Left renal pelvis (tissue), 4 donors: Measurements from ENCODE around the gene CDKAL1. TPM values are rescaled to one million over a fixed set of nuclear protein-coding genes. Genes with fewer than 3 reads are reported as not detected.
"Not testable (repeated sequence)": the region's sequence is repeated elsewhere in the genome, so short reads cannot be mapped to it uniquely, and the experiment has no call there.

ENCODE experiments used
- DNase-seq, 4 donors: peaks; one replicate each; pipeline ENCODE4 v3.0.0-alpha.2; 2013; ENCODE audit warnings: low read depth in 4 of 4, low spot score in 3 of 4
- polyA plus RNA-seq, 4 donors: library from polyadenylated mRNA; unstranded; fragments of 120-200 nt; gene quantifications; one replicate each; pipeline ENCODE4 v1.2.1, GENCODE V29; 2013; ENCODE audit not compliant: insufficient read length in 4 of 4

Gene CDKAL1
- polyA plus RNA-seq, 4 donors, result 14.7 to 20.4 (median 19.6) TPM

DNA sequence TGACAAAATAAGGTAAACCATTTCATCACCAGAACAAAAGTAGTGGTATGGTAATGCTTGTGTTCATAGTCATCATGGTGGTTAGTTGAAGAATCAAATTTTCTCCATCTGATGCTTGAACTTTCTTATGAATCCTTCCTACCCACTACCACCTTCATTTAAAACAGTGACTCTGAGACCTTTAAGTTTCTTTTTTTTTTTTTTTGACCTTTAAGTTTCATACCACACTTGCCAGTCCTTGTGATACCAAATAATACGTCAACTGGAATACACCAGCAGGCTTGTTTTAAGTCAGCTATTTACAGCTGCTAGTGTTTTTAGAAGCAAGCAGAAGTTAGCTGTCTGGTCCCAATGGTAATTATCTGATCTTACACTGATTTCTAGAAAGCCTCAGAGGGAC is 645.9 kb downstream of the CDKAL1 start:
- DNase-seq, result no peak

DNA sequence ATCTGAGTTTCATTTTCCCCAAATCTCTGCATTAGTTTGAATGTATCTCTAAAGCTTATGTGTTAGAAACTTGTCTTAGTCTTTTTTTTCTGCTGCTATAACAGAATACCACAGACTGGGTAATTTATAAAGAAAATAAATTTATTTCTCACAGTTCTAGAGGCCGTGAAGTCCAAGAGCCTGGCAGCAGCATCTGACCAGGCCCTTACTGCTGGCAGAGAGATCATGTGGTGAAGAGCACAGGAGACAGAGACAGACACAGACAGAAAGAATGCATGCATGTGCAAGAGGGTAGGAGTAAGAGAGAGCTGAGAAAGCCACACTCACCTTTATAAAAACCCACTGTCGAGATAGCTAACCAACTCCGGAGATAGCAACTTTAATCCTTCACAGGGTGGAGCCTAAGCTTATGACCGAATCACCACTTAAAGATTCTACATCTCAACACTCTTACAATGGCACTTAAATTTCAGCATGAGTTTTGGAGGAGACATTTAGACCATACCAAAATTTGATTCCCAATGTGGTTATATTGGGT is 646.6 kb downstream of the CDKAL1 start:
- DNase-seq, result no peak

DNA sequence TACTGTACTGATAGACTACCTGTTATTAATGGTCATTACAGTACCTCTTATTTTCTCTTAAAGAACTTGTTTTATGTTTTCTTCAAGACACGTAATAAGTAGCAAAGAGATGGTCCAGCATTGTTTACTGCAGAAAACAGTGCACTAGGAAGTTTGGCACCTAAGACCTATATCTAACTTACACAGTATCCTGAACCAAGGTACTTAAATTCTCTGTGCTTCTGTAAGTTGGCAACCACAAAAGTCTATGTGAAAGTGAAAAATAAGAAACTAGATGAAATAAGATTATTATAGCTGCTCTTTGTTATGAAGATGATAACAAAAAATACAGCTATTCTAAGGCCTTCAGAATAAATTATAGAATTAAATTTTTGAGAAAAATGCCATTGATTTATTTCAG is 647.6 kb downstream of the CDKAL1 start:
- no peak for DNase-seq

DNA sequence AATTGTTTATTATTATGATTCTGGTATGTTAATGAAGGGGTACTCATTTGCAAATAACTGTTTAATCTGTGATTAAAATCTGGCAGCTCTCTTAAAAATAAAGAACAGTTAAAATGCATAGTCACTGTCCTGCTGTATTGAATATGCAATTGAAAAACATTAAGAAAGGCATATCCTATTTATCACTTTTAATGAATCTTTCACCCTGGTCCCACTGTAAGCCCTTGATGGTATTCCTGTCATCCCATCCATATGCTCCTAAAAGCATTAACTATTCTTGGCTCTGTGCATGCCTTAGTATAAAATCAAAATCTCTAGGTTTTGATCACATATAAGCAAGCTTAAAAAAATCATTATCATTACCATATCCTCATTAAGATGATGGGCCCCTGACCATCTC is 648.3 kb downstream of the CDKAL1 start:
- DNase-seq, result no peak

DNA sequence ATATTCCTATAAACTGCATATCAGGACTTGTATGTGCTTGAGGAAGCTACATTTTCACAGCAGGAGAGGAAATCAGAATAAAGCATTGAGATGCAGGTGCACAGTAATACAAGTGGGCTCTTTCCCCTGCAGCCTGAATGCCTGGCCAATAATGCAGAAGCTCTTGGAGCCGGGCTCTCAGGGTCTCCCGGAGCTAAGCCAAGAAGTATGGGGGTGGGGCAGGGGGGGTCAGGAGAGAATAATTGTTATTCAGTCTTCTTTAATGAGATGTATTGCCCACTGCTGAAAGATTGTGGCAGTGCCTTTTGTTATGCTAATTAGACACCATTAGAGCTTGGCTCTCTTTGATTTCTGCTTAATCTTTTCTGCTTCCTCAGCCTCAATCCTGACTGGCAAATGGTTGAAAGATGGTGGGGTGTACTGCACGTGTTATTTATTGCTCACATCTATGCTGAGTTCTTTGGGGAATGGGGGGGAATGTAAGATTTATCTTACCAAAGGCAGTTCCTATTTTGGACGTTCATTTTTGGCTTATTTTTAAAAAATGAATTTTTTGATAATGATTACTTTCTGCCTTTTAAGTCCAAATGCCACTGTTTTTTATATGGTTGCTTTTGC is 651.7 kb downstream of the CDKAL1 start:
- DNase-seq, result no peak

DNA sequence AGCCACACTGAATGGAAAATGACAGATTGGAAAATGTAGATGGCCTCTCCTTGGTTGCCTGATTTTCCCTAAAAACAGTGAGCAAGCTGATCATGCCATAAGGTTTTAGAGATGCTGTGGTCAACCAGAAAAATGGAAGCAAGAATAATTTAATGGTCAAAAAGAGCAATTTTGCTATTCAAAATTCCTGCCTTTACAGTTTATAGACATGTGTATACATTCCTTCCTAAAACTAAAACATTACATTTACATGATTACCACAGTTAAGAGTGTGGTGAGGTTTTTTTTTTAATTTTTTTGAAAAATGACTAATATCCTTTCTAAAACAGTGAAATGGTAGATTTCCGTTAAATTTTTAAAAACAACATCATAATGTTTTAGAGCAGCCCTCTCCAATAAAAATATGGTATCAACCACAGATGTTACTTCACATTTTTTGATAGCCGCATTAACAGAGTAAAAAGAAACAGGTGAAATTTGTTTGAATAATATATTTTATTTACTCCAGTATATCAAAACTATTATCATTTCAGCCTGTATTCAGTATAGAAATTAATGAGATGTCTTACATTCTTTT is 652.3 kb downstream of the CDKAL1 start:
- no peak for DNase-seq

DNA sequence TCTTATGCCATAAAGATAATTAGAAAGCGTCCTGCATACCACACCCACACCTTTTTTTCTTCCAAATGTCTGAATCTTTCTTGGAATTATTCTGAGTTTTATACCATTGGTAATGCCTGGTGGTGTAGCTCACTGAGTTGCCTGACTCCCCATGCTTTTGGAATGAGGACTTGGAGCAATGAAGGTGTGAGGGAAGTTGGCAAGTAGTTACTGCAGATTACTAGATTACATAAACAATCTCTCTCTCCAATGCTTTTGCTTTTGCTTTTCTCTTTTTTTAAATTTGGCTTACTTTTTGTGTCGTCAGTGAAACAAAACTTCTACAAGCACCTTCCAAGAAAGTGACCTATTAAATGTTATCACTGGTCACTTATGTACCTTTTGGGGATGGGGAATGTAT is 653.2 kb downstream of the CDKAL1 start:
- no peak for DNase-seq

DNA sequence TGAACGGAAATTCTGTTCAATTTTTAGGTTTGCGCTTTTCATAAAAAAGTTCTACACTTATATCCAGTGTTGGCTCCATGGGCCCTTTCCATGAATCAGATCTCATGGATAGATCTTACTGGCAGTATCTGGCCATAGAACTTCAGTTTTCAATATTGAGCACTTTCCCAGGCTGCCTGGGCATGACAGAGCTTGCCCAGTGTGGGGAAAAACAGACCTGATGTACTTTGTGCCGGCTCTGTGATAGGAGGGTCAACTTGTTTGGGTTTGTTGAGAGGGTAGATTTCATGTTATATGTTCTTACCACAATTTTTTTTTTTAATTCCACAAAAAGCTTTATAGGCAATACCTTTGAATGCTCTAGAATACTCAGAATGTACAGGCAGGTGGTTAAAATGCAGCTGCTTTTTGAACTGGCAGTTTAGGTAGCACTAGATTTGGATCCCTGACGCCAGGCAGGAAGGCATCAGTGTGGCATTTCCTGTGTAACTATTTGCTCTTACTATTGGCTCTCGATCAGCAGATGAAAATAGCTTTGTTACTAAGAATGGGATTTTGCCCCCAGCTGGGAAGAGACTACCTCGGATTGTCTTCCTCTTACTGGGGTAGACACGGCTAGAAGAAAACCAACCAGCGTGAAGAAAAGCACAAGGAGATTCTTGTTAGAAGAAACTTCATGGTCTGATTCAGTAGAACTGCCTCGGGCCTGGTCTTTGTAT is 654.4 kb downstream of the CDKAL1 start:
- no peak for DNase-seq

DNA sequence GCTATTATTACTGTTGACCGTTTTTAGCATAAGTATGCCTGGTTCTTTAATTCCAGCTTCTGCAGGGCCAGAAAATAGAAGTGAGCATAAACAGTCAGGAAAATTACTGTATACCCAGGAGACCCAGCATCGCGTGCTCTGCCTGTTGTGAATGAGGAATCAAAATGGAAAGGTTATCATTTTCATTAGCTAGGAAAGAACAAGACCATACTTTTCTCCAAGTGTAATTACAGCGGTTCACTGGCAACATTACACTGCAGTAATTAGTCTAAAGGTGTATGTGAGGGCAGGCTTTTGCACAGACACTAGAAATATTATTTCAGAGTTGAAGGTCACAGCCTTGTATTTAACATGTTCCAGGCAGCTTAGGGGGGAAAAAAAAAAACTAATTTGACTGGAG is 655.5 kb downstream of the CDKAL1 start:
- no peak for DNase-seq

DNA sequence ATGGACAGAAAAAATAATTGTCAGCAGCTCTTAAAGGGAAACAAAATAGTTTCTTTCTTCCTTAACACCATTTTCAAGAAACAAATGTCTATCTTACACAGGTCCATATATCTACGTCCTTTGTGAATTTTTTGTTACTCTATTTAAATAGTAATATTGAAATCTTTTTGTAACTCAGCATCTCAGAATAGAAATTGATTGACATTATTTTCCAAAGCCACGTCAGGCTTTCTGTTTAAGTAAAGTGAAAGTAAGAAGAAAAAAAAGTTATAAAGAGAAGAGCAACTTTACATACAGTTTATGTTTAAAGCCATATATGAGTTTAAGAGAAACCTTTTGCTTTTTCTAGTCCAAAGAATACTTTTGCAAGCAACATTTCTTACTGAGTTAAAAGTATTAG is 656.4 kb downstream of the CDKAL1 start:
- no peak for DNase-seq

DNA sequence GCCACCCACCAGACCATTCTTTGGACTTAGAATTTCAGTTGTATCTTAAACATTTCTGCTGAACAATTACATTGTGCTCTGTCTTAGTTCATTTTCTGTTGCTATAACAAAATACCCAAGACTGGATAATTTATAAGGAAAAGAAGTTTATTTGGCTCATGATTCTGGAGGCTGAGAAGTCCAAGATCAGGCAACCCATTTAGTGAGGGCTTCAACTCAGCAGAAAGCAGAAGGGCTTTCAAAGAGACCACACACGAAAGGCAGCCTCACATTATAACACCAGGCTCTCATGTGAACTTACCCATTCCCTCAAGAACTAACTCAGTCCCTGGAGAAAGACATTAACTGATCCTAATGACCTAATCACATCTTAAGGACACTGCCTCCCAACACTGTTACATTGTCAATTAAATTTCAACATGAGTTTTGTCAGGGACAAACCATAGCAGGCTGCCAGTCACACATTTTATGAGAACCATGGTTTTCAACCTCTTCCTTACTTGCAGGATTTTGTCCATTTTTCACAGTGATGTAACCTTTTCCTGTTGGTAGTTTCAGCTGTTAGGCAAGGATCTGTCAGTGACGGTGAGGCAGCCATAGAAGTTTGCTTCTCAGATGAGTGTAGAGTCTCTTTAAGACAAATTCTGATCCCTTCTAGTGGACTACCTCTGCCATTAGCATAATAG is 659.7 kb downstream of the CDKAL1 start:
- no peak for DNase-seq

DNA sequence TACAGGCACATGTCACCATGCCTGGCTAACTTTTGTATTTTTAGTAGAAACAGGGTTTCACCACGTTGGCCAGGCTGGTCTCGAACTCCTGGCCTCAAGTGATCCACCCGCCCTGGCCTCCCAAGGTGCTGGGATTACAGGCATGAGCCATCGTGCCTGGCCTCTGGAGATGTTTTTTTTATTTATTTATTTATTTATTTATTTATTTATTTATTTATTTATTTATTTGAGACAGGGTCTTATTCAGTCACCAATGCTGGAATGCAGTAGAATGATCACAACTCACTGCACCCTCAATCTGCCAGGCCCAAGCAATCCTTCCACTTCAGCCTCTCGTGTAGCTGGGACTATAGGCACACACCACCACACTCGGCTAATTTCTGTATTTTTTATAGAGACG is 661.0 kb downstream of the CDKAL1 start:
- DNase-seq, result not testable (repeated sequence)

DNA sequence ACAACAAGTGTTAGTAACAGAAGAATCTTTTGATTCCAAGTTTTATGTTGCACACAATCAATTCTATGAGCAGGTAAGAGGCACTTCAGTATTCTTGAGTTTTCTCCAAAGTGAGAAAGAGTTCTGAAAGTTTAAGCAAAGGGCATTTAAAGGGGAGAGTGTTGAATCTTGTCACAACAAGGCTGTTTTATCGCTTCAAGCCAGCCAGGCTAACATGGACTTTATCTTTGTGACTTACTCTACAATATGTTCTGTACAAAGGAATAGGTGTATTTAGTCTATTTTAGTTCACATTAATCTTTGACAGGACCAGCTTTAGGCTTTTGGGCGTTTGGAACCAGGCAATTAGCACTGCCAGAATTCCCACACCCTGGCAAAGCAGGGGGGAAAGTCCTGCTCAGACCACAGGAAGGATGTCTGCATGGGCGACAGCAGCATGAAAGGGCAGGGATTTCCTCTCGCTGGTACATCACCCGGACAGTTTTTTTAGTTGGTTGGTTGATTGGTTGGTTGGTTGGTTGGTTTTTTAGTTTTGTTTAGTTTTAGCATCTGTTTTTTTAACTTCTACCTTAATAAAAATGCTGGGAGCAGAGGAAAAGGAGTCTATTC is 663.9 kb downstream of the CDKAL1 start:
- DNase-seq, result no peak

DNA sequence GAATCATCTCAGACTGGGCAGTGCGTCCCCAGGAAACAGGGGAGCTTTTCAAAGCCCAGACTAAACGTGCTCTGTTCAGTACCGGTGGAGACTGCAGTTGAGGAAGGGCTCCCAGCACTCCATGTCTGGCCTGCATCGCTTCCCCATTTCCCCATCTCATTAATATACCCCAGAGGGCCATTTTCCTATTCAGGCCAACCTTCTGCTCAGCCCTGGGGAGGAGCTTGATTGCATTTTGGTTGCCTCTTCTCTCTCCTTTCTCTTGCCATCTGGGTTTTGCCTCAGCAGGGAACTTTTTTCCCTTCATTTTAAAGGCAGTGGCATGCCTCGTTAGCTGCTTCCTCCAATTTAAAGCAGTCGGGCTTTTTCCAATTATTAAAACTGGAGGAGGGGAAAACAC is 665.0 kb downstream of the CDKAL1 start:
- no peak for DNase-seq

DNA sequence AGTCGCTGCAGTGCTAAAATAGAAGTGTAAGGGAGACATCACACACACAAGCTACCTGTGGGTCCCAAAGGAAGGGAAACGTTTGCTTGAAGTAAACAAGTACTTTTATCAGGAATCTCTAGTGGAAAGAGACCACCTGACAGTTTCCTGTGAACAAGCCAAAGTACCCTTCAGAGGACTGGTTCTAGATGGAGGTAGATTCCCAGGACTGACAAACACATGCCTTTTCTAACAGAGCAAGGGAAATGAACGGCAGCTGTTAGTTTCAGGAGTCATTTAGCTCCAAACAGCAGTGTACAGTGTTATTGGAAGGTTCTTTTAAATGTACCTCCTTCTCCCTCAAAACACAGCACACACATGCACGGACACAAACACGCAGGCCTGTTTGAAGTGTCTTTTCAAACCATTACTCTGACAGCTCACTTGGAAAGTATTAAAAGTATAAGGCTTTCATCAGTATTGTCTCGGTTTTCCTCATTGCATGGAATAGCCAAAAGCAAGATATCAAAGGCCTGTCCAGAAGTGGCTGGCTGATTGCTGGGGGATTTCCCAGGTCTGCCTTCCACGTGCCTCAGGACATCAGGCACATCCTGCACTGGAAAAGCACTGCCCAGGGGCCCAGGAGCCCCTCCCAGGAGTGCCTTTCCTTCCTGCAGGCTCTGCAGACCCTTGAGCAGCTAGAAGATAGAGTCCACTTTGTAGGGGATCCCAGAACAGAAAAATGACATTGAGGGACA is 666.0 kb downstream of the CDKAL1 start:
- no peak for DNase-seq

DNA sequence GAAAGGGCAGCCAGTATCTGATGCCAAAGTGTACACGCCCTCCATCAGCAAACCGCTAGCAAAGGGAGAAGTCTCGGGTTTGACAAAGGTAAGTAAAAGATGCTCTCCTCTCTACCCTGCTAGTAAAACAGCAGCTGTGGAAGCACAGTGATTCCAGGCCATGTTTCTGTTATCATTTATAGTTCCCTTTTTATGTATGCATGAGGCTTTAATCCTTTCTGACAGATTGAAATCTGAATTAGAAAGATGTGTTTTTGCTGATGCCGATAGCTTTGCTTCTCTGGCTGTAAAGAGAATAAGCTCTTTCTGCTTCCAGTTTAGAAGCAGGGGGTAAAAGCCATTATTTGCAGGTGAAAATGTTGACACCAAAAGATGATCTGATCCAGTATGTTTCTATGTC is 666.9 kb downstream of the CDKAL1 start:
- DNase-seq, result no peak

DNA sequence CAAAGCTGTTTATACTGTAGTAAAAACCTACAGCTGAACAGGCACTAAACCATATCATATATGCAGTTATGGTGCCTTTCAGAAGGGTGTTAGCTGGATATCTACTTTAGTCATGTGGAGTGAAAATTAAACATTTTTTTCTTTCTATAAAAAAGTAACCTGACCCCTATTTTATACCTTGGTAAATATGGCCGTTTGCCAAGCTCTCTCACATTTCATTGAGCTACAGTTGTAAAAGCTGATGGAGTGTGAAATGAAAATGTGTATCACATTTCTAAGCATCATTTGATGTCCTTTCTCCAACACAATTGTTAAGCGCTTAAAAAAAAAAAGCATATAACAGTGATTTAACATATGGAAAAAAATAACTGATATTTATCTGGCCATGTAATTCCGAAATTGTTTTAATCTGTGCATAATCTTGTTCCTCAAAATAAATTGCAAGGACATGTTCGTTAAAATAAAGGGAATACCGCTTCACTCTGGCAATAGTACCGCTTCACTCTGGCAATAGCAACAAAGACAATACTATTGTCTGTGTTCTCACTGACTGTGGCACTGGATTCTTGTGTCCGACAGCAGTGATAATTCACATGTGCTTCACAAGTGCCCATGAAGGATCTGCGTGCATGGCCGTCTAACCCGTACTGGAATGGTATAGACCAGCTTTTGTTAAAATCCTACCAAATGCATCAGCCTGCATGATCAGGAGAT is 667.5 kb downstream of the CDKAL1 start:
- DNase-seq, result peak; percentile 48 to 84 (median 72)

DNA sequence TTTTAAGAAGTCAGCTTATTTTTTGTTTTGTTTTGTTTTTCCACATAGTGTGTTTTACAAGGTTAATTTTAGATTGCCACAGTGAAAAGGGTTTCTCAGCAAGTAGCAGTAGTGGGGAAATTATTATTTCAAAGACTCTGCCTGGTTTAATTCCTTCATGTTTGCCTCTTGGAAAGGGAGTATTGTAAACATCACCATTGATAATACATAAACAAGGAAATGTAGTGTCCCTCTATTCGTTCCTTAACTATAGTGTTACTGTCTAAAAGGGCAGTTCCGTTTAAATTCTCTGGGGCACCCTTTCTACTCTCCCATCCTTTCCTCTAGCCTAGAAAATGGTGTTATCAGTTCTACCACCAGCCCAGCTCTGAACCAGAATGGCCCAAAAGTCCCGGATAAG is 668.3 kb downstream of the CDKAL1 start:
- DNase-seq, result no peak

DNA sequence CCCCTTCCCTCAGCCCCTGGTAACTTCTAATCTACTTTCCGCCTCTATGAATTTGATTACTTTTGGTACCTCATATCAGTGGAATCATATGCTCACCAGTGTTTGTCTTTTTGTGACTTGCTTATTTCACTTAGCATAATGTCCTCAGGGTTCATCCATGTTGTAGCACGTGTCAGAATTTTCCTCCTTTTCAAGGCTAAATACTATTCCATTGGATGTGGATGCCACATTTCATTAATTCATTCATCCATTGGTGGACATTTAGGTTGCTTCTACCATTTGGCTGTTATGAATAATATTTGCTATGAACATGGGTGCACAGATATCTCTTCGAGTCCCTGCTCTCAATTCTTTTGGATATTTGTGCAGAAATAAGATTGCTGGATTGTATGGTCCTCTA is 670.7 kb downstream of the CDKAL1 start:
- DNase-seq, result no peak
